Fibroblast of mammary gland (primary cell): ENCODE data around the gene BRAP.
"Not testable (repeated sequence)": the region's sequence is repeated elsewhere in the genome, so short reads cannot be mapped to it uniquely, and the experiment has no call there.

ENCODE experiments used
- DNase-seq: peaks from one replicate; pipeline ENCODE4 v3.0.0-alpha.2; 2010; ENCODE audit warnings: low read depth
- H3K4me3 ChIP-seq: 2 replicates; pipeline ENCODE4 v1.5.1; 2011; ENCODE audit warnings: low read depth, mild to moderate bottlenecking, low read length, moderate library complexity; ENCODE audit not compliant: control insufficient read depth
- CTCF ChIP-seq: conservative IDR thresholded peaks from 2 replicates; pipeline ENCODE4 v1.5.1; 2011; ENCODE audit warnings: low read depth, low read length, inconsistent platforms; ENCODE audit not compliant: control insufficient read depth, insufficient read depth

BRAP gene

GRCh38 chr12:111672822-111673381 is 12.9 kb downstream of the BRAP start:
- no peak overlapping the region for H3K4me3 ChIP-seq
- DNase-seq = no peak
- TF ChIP-seq CTCF = no peak

- no peak overlapping the region for H3K4me3 ChIP-seq
- no peak for TF ChIP-seq CTCF
- DNase-seq = no peak
Measured at GRCh38 chr12:111664961-111665865, 20.5 kb downstream of the BRAP start.

GRCh38 chr12:111664499-111664898 is 21.3 kb downstream of the BRAP start:
- H3K4me3 ChIP-seq = no peak overlapping the region
- TF ChIP-seq CTCF = no peak
- no peak for DNase-seq

GRCh38 chr12:111656016-111656415 is 29.7 kb downstream of the BRAP start:
- H3K4me3 ChIP-seq = no peak overlapping the region
- no peak for TF ChIP-seq CTCF
- DNase-seq = no peak

GRCh38 chr12:111655356-111655755 is 30.4 kb downstream of the BRAP start:
- no peak overlapping the region for H3K4me3 ChIP-seq
- TF ChIP-seq CTCF = no peak
- no peak for DNase-seq

GRCh38 chr12:111653596-111653995 is 32.2 kb downstream of the BRAP start:
- no peak for DNase-seq
- H3K4me3 ChIP-seq = no peak overlapping the region
- TF ChIP-seq CTCF = no peak

- not testable (repeated sequence) for H3K4me3 ChIP-seq, DNase-seq
Measured at GRCh38 chr12:111652530-111652929, 33.2 kb downstream of the BRAP start.
